A549 treated with Mapracorat at 1 μM for 4 hours (cell line): ENCODE data around the gene OR1I1. TPM values are rescaled to one million over a fixed set of nuclear protein-coding genes. Genes with fewer than 3 reads are reported as not detected.

Experiments
- total RNA-seq: library from RNA; stranded (reverse); fragments of 200-300 nt; extraction: Qiagen RNA extraction; gene quantifications from 5 replicates; pipeline ENCODE4 v1.2.3, GENCODE V29; 2022

The OR1I1 gene
- total RNA-seq = not detected in 5 replicates

GRCh38 chr19:15081911-15082310 lies at the start of gene OR1I1:
Gene OR1I1, plus strand, starts transcription at chr19:15082211. Its CDS starts 4,855 bp downstream, at chr19:15087066.

GRCh38 chr19:15048885-15049541 lies 33.0 kb upstream of the OR1I1 start, which contains the start of gene CASP14:
Gene CASP14, plus strand, starts transcription at chr19:15049480. Its CDS starts 2,772 bp downstream, at chr19:15052252.

DNA sequence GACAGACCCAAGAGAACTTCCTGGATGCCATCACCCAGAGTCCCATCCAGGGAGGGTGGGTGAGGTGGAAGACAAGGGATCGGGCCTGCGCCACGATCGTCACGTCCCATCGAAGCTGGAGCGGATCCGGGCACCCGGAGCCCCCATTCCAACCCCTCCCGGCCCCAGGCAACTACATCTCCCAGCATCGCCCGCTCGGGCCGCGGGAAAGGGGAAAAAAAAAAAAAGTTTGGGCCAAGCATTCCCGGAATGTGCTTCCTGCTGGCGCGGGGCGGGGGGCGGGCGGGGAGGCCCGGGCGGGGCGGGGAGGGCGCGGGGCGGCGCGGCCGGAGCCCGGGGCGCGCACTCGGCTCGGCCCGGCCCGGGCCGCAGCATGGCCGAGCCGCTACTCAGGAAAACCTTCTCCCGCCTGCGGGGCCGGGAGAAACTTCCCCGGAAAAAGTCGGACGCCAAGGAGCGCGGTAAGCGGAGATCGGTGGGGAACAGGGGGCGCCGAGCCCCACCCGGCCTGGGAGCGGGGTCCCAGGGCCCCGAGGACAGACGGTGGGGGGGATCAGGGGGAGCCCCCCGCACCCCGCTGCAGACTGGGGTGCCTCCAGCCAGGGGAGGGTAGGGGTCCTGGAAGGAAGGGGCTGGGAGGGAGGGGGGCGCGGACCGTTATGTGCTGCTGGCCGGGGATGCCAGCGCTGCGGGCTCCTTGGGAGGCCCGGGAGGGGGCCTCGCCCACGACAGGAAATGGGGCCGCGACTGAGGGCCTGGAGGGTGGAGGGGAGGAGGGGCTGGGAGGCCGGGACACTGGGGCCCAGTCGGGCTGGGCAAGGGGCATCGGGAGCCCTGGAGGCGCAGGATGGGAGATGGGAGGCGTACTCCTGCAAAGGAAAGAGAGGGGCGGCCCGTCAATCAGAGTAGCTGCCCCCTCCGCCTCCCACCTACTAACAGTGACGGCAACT lies 25.3 kb downstream of the OR1I1 start, which contains the start of gene SYDE1:
Gene SYDE1, plus strand, starts transcription at position 341 of the 950 bp plus-strand sequence. Its CDS starts 33 bp downstream, at position 374.

Other genes with a start within 250 kb of the OR1I1 start
- not detected in 5 replicates for gene OR7A5, start 247.0 kb upstream of the OR1I1 start, total RNA-seq
- not detected in 5 replicates for gene OR7C1, start 247.0 kb upstream of the OR1I1 start, total RNA-seq
- not detected in 5 replicates for gene OR7A10, start 233.3 kb upstream of the OR1I1 start, total RNA-seq
- gene OR7A17, start 196.1 kb upstream of the OR1I1 start, total RNA-seq = not detected in 5 replicates
- gene OR7C2, start 140.7 kb upstream of the OR1I1 start, total RNA-seq = not detected in 5 replicates
- gene SLC1A6, start 102.3 kb upstream of the OR1I1 start, total RNA-seq = not detected in 5 replicates
- not detected in 5 replicates for gene CASP14, start 32.7 kb upstream of the OR1I1 start, total RNA-seq
- 15.7 to 20.3 TPM (median 17.5 TPM) in 5 replicates for gene SYDE1, start 25.2 kb downstream of the OR1I1 start, total RNA-seq
- 8.9 to 17.6 TPM (median 15.7 TPM) in 5 replicates for gene NOTCH3, start 118.8 kb downstream of the OR1I1 start, total RNA-seq
- 0.12 TPM in 1 of 5 replicates, not detected in the others for gene EPHX3, start 150.2 kb downstream of the OR1I1 start, total RNA-seq